A549 (cell line): ENCODE measurements around the gene GNPTG. TPM values are rescaled to one million over a fixed set of nuclear protein-coding genes. Genes with fewer than 3 reads are reported as not detected.

ENCODE experiments used
- ATAC-seq, 2 experiments: fragments of 200-7000 bp in 1 of 2; fragments of >200 bp in 1 of 2; cut with Nextera tagmentation in 1 of 2; cut with Tn5 transposase in 1 of 2; 3 replicates each; pipeline versions ENCODE4 v1.8.0 to v1.9.1; 2018 to 2020; ENCODE audit warnings: mild to moderate bottlenecking in 1 of 2, moderate library complexity in 1 of 2
- CTCF ChIA-PET: fragments of 300-600 bp; sonication (Branson Sonifier 250); formaldehyde crosslinking; extraction: SDS; loops from one replicate; lab custom pipeline; 2021; ENCODE audit warnings: antibody characterized with exemption, inconsistent platforms; lab: Yijun Ruan, JAX
- POLR2A ChIA-PET: fragments of 350-600 bp; formaldehyde crosslinking; extraction: SDS; loops from one replicate; lab custom pipeline; 2021; ENCODE audit warnings: antibody characterized with exemption, inconsistent platforms; lab: Yijun Ruan, JAX
- DNase-seq, 2 experiments: peaks; one replicate each; pipeline versions ENCODE4 v3.0.0 to v3.0.0-alpha.2; 2011 to 2016; ENCODE audit warnings: low read depth in 1 of 2, low spot score in 1 of 2
- FAIRE-seq: peaks from 2 replicates; lab custom pipeline; 2011; peaks lifted over from hg19 to GRCh38; lab: Jason Lieb, UNC
- H3K27ac ChIP-seq, 2 experiments: fragments of >200 bp; sonication (Bioruptor Twin); formaldehyde crosslinking; 3 replicates each; pipeline ENCODE4 v1.5.1; 2016 to 2017
- H3K4me1 ChIP-seq: fragments of >200 bp; sonication (Bioruptor Twin); formaldehyde crosslinking; 3 replicates; pipeline ENCODE4 v1.6.1; 2016
- H3K4me2 ChIP-seq: fragments of >200 bp; sonication (Bioruptor Twin); formaldehyde crosslinking; 3 replicates; pipeline ENCODE4 v1.6.1; 2016
- H3K4me3 ChIP-seq: fragments of >200 bp; sonication (Bioruptor Twin); formaldehyde crosslinking; 3 replicates; pipeline ENCODE4 v1.5.1; 2016
- H3K9me3 ChIP-seq: fragments of >200 bp; sonication (Bioruptor Twin); formaldehyde crosslinking; 3 replicates; pipeline ENCODE4 v1.6.1; 2016
- BHLHE40 ChIP-seq: IDR thresholded peaks from 2 replicates; pipeline ENCODE4 v1.6.1; 2012; ENCODE audit warnings: low read depth, low read length, inconsistent platforms
- CBX8 ChIP-seq: fragments of 200-600 bp; sonication (generic); IDR thresholded peaks from 2 replicates; pipeline ENCODE4 v1.6.1; 2016
- CHD4 ChIP-seq: fragments of 200-600 bp; sonication (generic); IDR thresholded peaks from 2 replicates; pipeline ENCODE4 v1.6.1; 2016; ENCODE audit warnings: antibody characterized with exemption, mild to moderate bottlenecking, borderline replicate concordance
- E2F6 ChIP-seq: IDR thresholded peaks from 2 replicates; pipeline ENCODE4 v1.6.1; 2012; ENCODE audit warnings: low read depth, borderline replicate concordance
- EHMT2 ChIP-seq: fragments of 200-600 bp; sonication (generic); IDR thresholded peaks from 2 replicates; pipeline ENCODE4 v1.6.1; 2016; ENCODE audit warnings: antibody characterized with exemption, low read depth, mild to moderate bottlenecking, moderate library complexity
- ESRRA ChIP-seq: fragments of 150-350 bp; IDR thresholded peaks from 2 replicates; pipeline ENCODE4 v1.6.1; 2014; ENCODE audit warnings: mild to moderate bottlenecking, low read length, borderline replicate concordance
- FOXS1 ChIP-seq: fragments of 250-450 bp; sonication (Bioruptor Pico); IDR thresholded peaks from 2 replicates; pipeline ENCODE4 v1.5.0; 2020; ENCODE audit warnings: mild to moderate bottlenecking, moderate library complexity
- MAFK ChIP-seq: fragments of 450-650 bp; IDR thresholded peaks from 2 replicates; pipeline ENCODE4 v1.6.1; 2014; ENCODE audit not compliant: partially characterized antibody
- MYC ChIP-seq: IDR thresholded peaks from 2 replicates; pipeline ENCODE4 v1.6.1; 2012; ENCODE audit warnings: mild to moderate bottlenecking, inconsistent platforms, low read length, improper control_type of control experiment, borderline replicate concordance
- NFE2L2 ChIP-seq: fragments of 150-350 bp; conservative IDR thresholded peaks from 2 replicates; pipeline ENCODE4 v1.6.1; 2014; ENCODE audit warnings: low read length
- NPAS2 ChIP-seq: fragments of 250-450 bp; sonication (Bioruptor Pico); IDR thresholded peaks from 2 replicates; pipeline ENCODE4 v1.8.0; 2022; ENCODE audit warnings: mild to moderate bottlenecking, moderate library complexity, borderline replicate concordance
- NR3C1 ChIP-seq: fragments of >200 bp; sonication (Bioruptor Twin); formaldehyde crosslinking; IDR thresholded peaks from 3 replicates; pipeline ENCODE4 v1.6.1; 2017
- PHF8 ChIP-seq: fragments of 200-600 bp; sonication (generic); IDR thresholded peaks from 2 replicates; pipeline ENCODE4 v1.6.1; 2016; ENCODE audit warnings: low read depth, mild to moderate bottlenecking, antibody characterized with exemption, moderate library complexity, borderline replicate concordance
- RARB ChIP-seq: fragments of 250-450 bp; sonication (Bioruptor Pico); IDR thresholded peaks from 2 replicates; pipeline ENCODE4 v1.8.0; 2021; ENCODE audit warnings: mild to moderate bottlenecking, moderate library complexity
- REST ChIP-seq: fragments of 200-600 bp; sonication (generic); IDR thresholded peaks from 2 replicates; pipeline ENCODE4 v1.6.1; 2016; ENCODE audit warnings: antibody characterized with exemption, mild to moderate bottlenecking, moderate library complexity
- RFX5 ChIP-seq: fragments of 450-650 bp; IDR thresholded peaks from 2 replicates; pipeline ENCODE4 v1.7.1; 2014; ENCODE audit warnings: antibody characterized with exemption, mild to moderate bottlenecking, moderate library complexity
- RNF2 ChIP-seq: fragments of 200-600 bp; sonication (generic); IDR thresholded peaks from 2 replicates; pipeline ENCODE4 v1.6.1; 2016; ENCODE audit warnings: low read depth, mild to moderate bottlenecking, antibody characterized with exemption, moderate library complexity, borderline replicate concordance
- ZC3H11A ChIP-seq: fragments of 450-650 bp; IDR thresholded peaks from 2 replicates; pipeline ENCODE4 v1.6.1; 2014; ENCODE audit warnings: antibody characterized with exemption, mild to moderate bottlenecking
- ZNF302 ChIP-seq: fragments of 250-450 bp; sonication (Bioruptor Pico); IDR thresholded peaks from 2 replicates; pipeline ENCODE4 v1.9.0; 2021; ENCODE audit warnings: inconsistent platforms, mild to moderate bottlenecking, moderate library complexity
- WGBS: methylation state at CpG from one replicate; pipeline ENCODE4 v1.1.6; 2017; ENCODE audit errors: missing lambda C conversion rate; 5-methylcytosine and 5-hydroxymethylcytosine counted together
- polyA plus RNA-seq, 4 experiments: library from polyadenylated mRNA; depleted of rRNA in 3 of 4; stranded (reverse); fragments of >200 nt; fragmentation: RNase III in 1 of 4; extraction: RNeasy Plus Mini Kit Qiagen cat#74134 plus additional on column Dnase treatment in 1 of 4; gene quantifications; 2 replicates in 3 of 4; 3 replicates in 1 of 4; pipeline ENCODE4 v1.2.3, GENCODE V29; 2011 to 2017
- TF ChIP-seq, protein P1 (sequence below): IDR thresholded peaks from 2 replicates; pipeline ENCODE4 v1.6.1; 2012
- TF ChIP-seq, protein P2 (sequence below): fragments of 250-450 bp; sonication (Bioruptor Pico); IDR thresholded peaks from 2 replicates; pipeline ENCODE4 v1.5.0; 2020; ENCODE audit warnings: low read depth, mild to moderate bottlenecking, moderate library complexity

Gene GNPTG
- polyA plus RNA-seq, 2 of the 4 experiments (the other 2 are of a cell fraction), result 23.4 to 24.2 TPM

DNA sequence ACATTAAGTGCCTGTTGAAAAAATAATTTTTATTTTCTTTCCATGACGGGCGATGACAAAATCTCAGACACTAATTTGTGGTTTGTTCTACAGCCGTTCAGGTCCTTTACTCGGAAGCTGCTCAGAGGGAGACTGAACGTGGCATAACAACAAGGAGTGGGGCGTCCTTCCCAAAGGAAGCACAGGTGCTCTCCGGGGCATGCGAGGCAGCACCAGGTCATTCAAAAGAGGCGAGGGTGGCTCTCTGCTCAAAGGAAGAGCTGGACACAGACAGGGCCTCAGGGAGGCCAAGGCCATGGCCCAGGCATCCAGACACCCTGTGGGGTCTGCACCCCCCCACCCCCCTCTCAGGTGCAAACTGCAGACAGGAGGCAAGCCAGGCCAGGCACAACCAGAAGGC is 46.6 kb downstream of the GNPTG start:
- ATAC-seq (no peak), DNase-seq (no peak), FAIRE-seq (no peak)
- ChIA-PET CTCF (interaction anchor here (0.5 to 1.5 kb wide), 4 partner anchors 10 to 341 kb away, joined by 3 to 5 read pairs (median 4); no protein-coding TSS in a partner anchor), POLR2A (no interaction called here)
- Histone ChIP-seq H3K4me2 (no peak overlapping the region), H3K4me1 (no peaks in the 10 kb centered on the region), H3K9me3 (no peaks in the 10 kb centered on the region), H3K27ac (no peak overlapping the region), H3K4me3 (no peak overlapping the region)
- 88% methylated on average over 9 of the region's 9 CpGs for WGBS
- TF ChIP-seq MAFK (no peak), CBX8 (no peak), BHLHE40 (no peak), CHD4 (no peak), EHMT2 (no peak), ZC3H11A (no peak), ESRRA (no peak), MYC (no peak), NFE2L2 (no peak), RNF2 (no peak), NR3C1 (no peak), ZNF302 (CRISPR knock-in tag) (no peak)
- TF ChIP-seq, protein P1, sequence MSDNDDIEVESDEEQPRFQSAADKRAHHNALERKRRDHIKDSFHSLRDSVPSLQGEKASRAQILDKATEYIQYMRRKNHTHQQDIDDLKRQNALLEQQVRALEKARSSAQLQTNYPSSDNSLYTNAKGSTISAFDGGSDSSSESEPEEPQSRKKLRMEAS, result no peak

- Histone ChIP-seq H3K4me3 (no peak overlapping the region), H3K9me3 (no peaks in the 10 kb centered on the region), H3K4me2 (no peak overlapping the region), H3K4me1 (no peaks in the 10 kb centered on the region), H3K27ac (no peak overlapping the region)
- TF ChIP-seq PHF8 (no peak), RFX5 (no peak), E2F6 (no peak), RARB (no peak), REST (no peak), FOXS1 (CRISPR knock-in tag) (no peak), NPAS2 (CRISPR knock-in tag) (no peak)
- TF ChIP-seq, protein P2, sequence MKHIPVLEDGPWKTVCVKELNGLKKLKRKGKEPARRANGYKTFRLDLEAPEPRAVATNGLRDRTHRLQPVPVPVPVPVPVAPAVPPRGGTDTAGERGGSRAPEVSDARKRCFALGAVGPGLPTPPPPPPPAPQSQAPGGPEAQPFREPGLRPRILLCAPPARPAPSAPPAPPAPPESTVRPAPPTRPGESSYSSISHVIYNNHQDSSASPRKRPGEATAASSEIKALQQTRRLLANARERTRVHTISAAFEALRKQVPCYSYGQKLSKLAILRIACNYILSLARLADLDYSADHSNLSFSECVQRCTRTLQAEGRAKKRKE, result no peak
- TF ChIP-seq, protein P1, result no peak
- DNase-seq, result no peak
- 89% methylated on average over 24 of the region's 38 CpGs for WGBS
- ChIA-PET POLR2A (no interaction called here), CTCF (interaction anchor here (0.5 to 1.5 kb wide), 3 partner anchors 9 to 341 kb away, joined by 3 to 5 read pairs (median 4); no protein-coding TSS in a partner anchor)
- ATAC-seq, result no peak
- FAIRE-seq, result no peak
Observed at GRCh38 chr16:1398826-1399581, 47.3 kb downstream of the GNPTG start.
